RKO (cell line): Measurements from ENCODE around the gene ARHGAP22.
"Not testable (repeated sequence)": the region's sequence is repeated elsewhere in the genome, so short reads cannot be mapped to it uniquely, and the experiment has no call there.

Source experiments
- DNase-seq: peaks from one replicate; pipeline ENCODE4 v3.0.0-alpha.2; 2016; ENCODE audit warnings: low spot score

Gene ARHGAP22

GRCh38 chr10:48604991-48605508 is at the start of gene ARHGAP22:
TSS of gene ARHGAP22 (minus strand) at chr10:48605073. CDS start at chr10:48604796, 277 bp downstream.
- DNase-seq, result peak; percentile 94

GRCh38 chr10:48653944-48654698 is 49.2 kb upstream of the ARHGAP22 start:
- peak; percentile 47 for DNase-seq

GRCh38 chr10:48653347-48653746 is 48.5 kb upstream of the ARHGAP22 start:
- no peak for DNase-seq

DNA sequence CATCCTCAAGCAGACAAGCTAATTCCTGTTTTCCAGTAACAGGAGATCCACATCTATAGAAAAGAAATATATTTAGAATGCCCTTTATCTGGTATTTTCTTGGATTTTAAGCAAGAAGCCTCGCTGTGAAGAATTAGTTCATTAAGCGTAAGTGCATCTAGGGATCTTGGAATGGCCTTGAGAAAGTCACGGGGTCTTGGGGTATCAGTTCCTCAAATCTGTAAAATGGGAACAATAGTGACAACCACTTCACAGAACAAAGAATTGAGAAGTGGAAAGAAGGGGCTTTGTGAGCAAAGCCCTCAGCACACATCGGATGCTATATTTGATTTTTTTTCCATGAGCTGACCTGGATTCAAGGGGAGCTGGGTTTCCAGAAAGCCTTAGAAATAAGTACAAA is 47.5 kb upstream of the ARHGAP22 start:
- no peak for DNase-seq

DNA sequence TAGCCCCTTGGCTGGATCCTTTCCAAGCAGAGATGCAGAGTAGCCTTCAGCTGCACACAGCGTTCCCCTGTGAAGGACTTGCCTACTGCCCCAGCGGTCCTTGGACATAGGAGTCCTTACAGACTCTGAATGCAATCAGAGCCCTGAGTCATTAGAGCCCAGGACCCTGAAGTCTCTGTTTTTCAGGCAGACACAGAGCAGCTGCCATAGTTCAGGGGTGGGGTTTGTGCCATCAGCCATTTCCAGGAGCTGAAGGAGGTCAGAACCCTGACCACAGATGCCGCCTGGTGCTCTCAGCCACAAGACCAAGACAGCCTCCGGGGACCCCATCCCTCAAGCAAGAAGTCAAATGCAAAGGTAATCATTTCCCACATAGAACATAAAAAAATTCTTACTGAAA is 47.0 kb upstream of the ARHGAP22 start:
- no peak for DNase-seq

DNA sequence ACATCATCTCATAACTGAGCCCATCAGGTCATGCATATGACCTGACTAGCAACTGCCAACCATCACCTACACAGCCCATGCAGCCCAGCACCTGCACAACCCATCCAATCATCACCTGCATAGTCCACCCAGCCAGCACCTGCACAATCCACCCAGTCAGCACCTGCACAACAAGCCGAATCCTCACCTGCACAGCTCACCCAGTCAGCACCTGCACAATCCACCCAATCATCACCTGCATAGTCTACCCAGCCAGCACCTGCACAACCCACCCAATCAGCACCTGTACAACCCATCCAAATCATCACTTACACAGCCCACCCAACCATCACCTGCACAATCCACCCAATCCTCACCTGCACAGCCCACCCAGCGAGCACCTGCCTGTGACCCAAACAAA is 46.4 kb upstream of the ARHGAP22 start:
- DNase-seq, result no peak

DNA sequence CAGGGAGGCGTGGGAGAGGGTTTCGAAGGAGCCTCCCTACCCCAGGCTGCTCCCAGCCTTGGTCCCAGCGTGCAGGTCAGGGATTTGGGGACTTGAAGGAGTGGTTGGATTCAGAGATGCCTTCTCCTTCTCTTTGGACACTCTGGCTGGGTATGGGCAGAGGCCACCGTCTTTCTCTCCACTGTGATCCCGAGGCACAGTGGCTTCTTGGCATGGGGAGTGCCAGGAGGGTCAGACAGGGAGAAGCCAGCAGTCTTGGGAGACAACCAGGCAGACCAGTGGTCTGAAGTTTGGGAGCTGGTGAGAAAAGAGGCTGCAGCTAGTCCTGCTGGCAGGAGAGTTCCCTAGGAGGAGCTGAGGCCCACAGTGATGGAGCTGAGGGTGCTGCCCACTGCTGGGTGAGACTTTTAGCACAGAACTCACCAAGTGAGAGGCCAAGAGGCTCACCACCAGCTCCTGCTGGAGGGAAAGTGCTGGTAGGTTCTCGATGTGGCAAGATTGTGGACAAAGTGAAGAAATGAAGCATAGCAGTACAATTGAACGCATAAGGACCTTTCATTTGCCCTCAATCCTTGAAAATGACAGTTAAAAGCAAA is 44.6 kb upstream of the ARHGAP22 start:
- peak; percentile 46 for DNase-seq

GRCh38 chr10:48648172-48648942 is 43.5 kb upstream of the ARHGAP22 start:
- DNase-seq, result no peak

DNA sequence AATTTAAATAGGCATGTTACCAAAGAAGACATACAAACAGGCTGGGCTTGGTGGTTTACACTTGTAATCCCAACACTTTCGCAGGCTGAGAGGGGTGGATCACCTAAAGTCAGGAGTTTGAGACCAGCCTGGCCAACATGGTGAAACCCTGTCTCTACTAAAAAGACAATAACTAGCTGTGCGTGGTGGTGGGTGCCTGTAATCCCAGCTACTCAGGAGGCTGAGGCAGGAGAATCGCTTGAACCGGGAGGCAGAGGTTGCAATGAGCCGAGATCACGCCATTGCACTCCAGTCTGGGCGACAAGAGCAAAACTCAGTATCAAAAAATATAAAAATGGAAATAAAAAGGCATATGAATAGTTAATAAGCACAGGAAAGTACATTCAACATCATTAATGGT is 42.2 kb upstream of the ARHGAP22 start:
- DNase-seq, result not testable (repeated sequence)

DNA sequence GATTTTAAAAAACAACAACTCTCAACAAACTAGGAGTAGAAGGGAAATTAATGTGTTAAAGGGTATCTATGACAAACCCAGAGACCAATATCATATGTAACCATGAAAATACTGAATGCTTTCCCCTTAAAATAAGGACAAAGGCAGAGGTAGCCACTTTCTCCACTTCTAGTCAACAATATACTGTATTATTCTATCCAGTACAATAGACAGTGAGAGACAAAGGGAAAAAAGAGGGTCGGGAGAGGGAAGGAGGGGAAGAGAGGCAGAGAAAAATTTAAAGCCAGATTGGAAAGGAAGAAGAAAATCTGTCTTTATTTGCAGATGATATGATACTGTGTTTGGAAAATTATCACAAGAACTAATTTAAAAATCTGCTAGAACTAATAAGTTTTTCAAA is 40.7 kb upstream of the ARHGAP22 start:
- no peak for DNase-seq

DNA sequence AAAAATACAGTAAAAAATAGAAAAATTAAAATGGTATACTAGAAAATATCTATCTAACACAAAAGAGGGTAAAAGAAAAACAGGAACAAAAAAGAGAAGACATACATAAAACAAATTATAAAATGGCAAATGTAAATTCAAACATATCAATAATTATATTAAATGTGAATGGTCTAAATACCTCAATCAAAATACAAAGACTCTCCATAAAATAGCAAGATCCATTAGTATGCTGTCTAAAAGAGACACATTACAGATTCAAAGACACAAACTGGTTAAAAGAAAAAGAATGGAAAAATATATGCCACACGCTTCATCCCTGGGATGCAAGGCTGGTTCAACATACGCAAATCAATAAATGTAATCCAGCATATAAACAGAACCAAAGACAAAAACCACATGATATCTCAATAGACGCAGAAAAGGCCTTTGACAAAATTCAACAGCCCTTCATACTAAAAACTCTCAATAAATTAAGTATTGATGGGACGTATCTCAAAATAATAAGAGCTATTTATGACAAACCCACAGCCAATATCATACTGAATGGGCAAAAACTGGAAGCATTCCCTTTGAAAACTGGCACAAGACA is 36.3 kb upstream of the ARHGAP22 start:
- not testable (repeated sequence) for DNase-seq

DNA sequence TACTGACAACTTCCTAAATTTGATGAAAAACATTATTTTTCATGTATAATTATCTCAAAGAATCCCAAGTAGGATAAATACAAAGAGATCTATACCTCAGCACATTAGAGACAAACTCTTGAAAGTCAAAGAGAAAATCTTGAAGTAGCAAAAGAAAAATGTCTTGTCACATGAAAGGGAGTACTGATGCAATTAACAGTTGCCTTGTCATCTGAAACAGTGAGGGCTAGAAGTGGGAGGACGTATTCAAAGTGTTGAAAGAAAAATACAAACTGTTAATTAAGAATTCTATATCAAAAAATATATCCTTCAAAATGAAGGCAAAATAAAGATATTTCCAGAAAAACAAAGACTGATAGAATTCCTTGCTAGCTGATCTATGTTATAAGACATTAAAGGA is 35.5 kb upstream of the ARHGAP22 start:
- DNase-seq, result no peak

DNA sequence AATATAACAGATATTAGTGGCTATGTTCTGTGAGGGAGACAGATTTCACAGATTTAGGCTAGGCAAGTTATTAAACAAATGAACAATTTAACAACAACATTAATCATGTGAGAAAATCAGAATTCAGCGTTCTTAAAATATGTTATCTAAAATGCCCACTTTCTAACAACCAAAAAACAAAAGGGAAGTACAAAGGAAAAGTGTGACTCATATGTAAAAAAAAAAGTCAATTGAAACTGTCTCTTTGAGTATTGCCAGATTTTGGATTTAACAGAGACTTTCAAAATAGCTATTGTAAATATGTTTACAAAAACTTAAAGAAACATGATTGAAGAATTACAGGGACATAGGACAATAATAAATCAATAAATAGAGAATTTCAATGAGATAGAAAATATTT is 34.8 kb upstream of the ARHGAP22 start:
- DNase-seq, result no peak

DNA sequence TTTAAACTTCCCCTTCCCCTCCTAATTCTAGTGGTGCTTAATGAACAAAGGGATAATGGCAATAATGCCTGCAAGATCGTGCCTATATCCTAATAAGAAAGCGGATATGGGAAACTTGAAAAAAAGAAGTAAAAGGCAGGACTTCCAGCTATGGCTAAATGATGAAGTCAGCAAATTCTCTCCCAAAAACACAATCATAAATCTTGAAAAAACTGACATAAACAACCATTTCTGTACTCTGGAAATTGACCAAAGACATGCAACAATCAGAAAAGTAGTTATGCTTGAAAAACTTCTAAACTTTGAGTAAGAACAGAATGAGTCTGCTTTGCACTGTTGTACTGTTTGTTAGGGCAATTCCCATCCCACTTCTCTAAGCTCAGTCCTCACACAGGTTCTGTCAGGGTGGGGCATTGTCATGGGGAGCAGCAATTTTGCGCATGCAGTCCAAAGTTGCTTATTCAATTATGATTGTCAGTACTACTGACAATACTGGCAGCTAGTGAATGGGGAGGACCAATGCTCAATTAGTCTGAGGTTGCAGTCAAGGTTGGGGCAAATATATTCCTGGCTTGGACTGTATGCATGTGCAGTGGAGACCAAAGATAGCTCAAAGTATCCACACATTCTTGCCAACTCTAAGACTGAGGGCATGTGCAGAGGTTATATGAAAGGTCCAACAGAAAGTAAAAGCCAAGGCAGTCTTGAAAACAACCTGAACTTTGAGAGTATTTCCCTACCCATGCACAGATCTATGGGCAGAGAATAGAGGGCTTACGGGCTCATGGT is 34.1 kb upstream of the ARHGAP22 start:
- no peak for DNase-seq

DNA sequence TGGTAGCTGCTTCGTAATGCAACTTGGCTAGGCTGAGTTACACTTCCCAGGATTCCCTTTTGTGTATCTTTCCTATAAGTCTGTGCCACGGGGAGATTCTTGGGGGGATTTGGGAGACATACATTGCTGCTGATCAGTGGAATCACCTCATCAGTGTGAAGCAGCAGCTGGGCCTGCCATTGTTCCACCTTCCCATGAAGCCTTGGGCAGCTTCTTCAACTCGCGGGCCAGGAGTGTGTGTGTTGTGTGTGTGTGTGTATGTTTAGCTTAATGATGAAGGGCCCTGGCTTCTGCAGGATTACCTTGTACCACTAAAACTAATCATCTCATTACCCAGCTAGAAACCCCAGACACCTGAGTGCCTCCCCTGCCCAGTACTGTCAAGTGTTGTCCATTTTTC is 33.3 kb upstream of the ARHGAP22 start:
- no peak for DNase-seq

DNA sequence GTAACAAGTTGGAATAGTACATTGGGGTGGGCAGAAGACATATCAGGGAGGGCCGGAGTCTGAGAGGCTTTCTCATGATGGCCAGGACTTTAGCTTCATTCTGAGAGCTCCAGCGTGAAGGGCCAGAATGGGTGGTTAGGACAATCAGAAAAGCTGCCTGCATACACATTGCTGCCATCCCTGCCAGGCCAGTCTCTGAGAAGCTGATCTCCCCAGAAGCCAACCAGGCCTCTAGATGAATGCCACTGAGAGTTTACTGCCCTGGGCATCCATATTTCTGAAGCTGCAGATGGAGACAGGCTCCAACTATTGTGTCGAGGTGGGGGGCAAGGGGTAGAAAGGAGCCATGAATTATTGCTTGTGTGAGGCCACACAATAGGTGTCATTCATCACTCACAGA is 32.0 kb upstream of the ARHGAP22 start:
- DNase-seq, result no peak

GRCh38 chr10:48636231-48636630 is 31.4 kb upstream of the ARHGAP22 start:
- DNase-seq, result no peak

- no peak for DNase-seq
Measured at GRCh38 chr10:48634984-48635557, 30.2 kb upstream of the ARHGAP22 start.

- DNase-seq, result no peak
Measured at GRCh38 chr10:48634198-48634983, 29.5 kb upstream of the ARHGAP22 start.

- no peak for DNase-seq
Measured at GRCh38 chr10:48633381-48634197, 28.7 kb upstream of the ARHGAP22 start.
